Posterior cingulate gyrus (tissue), 11 donors: ENCODE results near the gene SPATA46.

ENCODE experiments used
- DNase-seq, 10 donors: peaks; one replicate each; pipeline versions ENCODE4 v3.0.0 to v3.0.0-alpha.2; 2020 to 2021; ENCODE audit warnings: mixed read lengths in 3 of 10
- intact Hi-C: fragments of 100-400 bp; cut with DNase I; formaldehyde crosslinking; loops from one replicate; pipeline ENCODE4 v1.15.1; 2023

SPATA46 gene

GRCh38 chr1:162391790-162392563 lies 15.3 kb upstream of the SPATA46 start:
- peak in 2 of 10 donors; percentile 32 to 43 for DNase-seq
- intact Hi-C loops = loop anchor here (5.0 kb wide), 1 partner anchor 335 kb away; no protein-coding TSS in a partner anchor

DNA sequence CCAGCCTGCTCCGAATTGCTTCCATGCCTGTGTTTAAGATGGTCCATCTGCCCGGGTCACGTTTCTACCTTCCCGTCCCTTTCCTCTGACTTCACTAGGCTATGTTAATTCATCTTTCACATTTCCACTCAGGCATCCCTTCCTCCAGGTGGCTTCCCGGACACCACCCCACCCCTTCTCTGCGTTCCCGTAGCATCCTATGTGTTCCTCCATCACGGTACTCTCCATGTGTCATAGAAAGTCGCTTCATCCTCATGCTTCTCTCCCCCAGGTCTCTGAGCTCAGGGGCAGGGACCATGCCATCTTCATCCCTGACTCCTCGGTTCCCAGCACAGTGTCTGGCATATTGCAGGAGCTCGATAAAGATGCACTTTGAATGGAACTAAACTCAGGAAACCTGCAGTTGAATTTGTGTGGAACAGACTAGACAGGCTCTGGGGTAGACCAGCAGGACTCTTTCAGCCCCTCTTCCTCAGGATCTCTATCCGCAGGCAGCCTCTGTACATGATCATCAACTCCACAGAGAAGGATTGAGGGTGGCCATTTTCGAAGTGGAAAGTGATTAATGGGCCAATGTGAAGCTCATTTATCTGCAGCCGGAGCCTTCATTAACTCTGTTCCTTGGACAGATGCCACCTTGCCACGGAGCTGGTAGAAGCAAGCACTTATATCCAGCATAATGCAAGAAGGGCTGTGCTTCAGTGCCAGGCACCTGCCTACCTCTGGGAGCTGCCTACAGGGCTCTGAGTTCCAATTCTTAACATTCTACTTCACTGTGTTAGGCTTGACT lies 13.9 kb upstream of the SPATA46 start:
- intact Hi-C loops = loop anchor here (5.0 kb wide), 1 partner anchor 333 kb away; no protein-coding TSS in a partner anchor
- no peak for DNase-seq

DNA sequence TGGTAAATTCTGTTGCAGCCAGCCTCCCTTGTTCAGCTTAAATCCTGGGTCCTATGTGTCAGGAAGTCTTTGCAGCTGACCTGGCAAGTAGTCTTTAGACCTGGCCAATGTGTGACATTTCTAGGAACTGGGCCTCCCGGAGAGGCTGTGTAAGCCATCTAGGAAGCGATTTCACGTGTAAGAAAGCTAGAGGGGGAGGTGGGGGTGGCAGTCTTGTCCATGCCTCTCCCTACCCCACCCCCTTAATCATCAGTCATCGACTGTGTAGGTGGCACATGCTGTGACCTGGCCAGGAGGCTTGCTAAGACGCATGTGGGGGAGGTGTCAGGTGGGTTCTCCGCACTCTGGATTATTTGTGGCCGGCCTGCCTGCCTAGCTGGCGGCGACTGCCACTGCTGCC lies 13.3 kb upstream of the SPATA46 start:
- no peak for DNase-seq
- intact Hi-C loops = loop anchor here (5.0 kb wide), 1 partner anchor 333 kb away; no protein-coding TSS in a partner anchor

- intact Hi-C loops = no loop called here
Observed at GRCh38 chr1:162389021-162389818, 12.6 kb upstream of the SPATA46 start.

DNA sequence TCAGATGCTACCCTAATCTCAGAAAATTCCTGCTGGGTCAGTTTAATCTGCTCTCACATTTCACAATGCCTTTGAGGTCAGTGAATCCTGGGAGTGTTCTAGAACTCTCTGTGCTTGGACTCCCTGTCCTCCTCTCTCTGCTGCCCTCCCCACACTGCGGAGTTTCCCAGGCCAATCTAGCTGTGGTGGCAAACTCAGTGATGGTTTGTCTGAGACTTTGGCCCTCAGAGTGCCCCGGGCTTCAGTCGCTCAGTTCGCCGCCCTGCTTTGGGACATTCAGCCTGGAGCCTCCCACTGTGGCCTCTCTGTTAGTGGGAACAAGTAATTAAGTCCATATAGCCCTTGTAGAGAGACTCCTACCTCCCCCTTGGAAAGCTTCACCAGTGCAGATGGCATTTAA lies 12.0 kb upstream of the SPATA46 start:
- intact Hi-C loops = no loop called here

More at GRCh38 chr1:162389021-162389818, 12.6 kb upstream of the SPATA46 start:
- no peak for DNase-seq

DNA sequence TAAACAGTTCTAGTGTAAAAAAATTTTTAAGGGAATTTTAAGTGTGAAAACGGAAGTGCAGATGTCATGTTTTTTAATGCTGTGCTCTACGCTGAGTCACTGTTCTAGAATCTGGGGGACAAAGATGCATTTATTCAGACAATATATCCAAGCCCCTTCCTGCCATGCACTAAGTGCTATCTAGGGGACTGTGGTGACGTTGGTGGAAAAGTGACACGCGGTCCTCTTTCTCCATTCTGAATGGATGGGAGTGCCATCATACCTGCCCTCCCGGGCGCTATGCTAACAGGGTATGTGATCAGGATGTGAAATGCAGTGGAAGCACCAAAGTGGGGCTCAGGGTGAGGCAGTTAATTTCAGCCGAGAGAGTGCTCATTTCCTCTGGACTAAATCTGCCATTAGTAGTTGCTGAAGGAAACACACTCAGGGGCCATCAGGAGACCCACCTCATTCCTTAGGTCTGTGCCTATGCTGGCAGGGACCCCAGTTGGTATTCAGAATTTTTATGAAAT lies 11.5 kb upstream of the SPATA46 start:
- no peak for DNase-seq
- intact Hi-C loops = no loop called here

More for the DNA sequence above, 12.0 kb upstream of the SPATA46 start:
- no peak for DNase-seq

DNA sequence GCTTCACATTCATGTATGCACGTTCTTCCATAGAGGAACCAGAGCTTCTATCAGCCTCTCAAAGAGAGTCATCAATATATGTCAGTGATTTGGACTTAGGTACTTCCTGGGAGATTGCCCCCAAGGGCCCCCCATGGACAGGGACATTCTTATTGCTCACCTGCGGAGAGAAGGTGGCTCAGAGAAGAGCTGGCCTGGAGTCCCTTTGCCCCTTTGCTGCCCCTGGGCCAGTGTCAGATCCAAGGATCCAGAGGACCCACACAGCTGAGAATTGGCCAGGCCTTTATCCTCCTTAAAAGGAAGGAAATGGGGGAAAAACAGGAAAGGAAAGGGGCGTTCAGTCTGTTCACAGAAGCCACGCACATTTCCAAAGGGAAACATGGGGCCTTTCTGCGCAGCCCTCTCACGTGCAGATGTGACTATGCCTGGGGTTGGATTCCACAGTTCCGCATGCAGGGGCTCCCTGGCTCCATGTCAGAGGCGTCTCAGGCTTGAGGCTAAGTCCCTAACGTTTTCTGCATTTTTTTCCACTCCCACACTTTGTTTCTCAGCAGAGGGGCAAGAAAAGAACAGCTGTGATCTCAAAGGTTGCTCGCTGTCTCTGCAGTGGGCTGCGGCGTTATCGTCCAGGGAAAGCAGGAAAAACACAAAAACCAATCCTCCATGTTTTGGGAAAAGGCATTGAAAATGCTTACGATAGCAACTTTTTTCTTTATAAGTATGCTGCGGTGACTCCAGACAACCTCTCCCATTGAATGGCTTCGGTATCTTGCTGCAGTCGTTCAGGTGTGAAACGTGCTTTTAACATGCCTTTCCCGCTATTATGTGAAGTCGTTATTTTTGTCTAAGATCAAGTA lies 10.8 kb upstream of the SPATA46 start:
- DNase-seq = no peak
- intact Hi-C loops = no loop called here

DNA sequence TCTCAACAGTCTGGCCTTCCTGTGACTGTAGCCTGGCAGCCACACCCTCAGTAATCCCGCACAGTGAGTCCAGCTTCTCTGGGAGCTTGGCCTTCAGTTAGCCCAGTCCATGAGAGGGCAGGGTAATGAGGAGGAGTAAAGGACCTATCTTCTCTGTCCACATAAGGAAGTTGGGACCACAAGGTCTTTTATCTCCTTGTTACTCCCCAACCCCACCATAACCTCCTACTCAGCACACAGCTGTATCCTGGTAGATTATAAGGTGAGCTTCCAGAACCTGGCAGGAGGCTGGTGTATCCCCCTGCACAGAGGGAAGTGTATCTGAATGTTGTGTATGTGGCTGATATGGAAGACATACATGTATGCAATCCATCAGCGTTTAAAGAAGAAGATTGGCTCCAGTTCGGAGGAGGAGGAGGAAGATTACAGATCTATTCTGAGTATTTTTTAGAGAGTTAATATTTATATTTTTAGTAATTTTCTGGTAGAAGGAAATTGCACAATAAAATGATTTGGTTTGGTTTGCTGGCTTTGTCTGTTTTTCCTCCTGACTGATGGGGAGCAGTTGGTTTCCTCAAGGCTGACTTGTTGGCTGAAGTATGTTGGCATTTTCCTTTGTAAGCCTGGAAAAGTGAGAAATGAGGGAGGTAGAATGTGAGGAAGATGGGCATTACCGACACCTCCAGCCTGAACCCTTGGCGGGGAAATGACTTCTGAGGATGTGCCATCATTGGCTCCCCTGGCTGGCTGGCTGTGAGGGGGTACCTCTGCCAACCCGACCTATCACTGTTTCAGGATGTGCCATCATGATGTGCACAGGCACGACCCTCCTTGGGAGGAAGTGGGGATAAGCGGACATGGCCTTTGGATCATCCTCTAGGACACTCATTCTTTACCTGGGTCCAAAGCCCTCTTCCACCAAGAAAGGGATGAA lies 9.9 kb upstream of the SPATA46 start:
- no peak for DNase-seq
- intact Hi-C loops = no loop called here

DNA sequence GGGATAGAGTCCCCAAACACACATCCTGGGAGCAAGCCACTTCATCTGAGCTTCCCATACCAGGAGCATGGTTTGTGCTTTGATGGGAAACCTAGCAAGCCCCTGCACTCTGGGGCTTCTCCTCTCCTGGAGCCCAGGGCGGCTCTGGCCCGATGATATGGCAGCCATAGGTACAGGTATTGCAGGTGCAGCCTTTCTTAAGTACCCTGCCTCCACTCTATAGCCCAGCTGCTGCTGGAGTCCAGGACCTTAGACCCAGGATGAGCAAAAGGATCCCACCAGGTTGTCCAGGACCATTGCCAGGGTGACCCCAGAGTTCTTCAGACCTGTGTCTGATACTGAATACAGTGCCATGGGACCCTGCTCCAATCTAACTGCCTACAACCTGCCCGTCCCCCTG lies 9.0 kb upstream of the SPATA46 start:
- DNase-seq = no peak
- intact Hi-C loops = no loop called here

GRCh38 chr1:162385280-162385623 lies 8.6 kb upstream of the SPATA46 start:
- intact Hi-C loops = no loop called here
- no peak for DNase-seq

DNA sequence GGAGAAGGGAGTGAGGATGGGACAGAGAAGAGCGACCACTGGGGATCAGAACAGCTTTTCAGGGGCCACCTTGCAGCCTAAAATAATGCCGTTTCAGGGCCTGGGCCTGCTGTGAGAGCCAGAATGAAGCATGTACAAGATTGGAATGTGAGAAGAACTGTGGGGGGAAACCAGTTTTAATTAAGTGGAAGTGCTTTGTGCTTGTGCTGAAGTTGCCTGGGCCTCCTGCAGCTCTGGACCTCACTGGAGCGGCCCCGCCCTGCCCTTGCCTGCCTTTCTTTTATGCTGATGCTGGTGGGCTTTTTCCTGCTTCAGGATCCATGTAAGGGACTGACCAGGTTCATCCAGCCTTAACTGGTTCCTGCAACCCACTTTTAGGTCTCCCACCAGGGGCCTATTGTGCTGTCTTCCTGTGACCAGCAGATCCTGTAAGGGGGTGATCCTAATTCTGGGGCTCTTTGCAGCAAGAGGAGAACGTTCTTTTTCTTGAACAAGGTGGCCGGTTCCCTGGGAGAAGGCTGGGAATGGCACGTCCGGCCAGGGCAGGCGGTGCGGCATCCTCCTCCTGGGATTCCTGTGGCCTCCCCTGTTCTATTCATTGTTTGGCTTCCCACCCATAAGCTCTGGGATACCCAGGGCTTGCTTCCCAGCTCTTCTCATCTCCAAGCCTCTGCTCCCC lies 8.1 kb upstream of the SPATA46 start:
- intact Hi-C loops = no loop called here
- DNase-seq = no peak

DNA sequence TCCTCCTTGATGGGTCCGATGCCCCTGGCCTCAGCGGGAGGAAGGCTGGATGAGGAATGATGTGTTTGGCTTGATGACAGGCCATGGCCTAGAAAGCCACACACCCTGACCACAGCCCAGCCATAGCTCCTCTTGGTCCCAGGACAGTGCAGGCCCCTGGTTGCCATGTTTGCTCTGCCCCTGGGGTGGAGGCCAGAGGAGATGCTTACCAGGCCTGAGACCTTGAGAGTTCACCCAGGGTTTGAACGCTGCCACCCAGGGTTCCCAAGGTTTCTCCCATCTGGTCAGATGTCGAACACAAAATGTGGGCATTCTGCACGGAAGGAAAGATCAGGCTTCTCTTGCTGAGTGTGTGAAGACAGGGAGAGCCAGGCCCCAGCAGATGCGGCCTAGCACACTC lies 7.5 kb upstream of the SPATA46 start:
- intact Hi-C loops = no loop called here
- no peak for DNase-seq

GRCh38 chr1:162383516-162383915 lies 6.9 kb upstream of the SPATA46 start:
- no peak for DNase-seq
- intact Hi-C loops = no loop called here

DNA sequence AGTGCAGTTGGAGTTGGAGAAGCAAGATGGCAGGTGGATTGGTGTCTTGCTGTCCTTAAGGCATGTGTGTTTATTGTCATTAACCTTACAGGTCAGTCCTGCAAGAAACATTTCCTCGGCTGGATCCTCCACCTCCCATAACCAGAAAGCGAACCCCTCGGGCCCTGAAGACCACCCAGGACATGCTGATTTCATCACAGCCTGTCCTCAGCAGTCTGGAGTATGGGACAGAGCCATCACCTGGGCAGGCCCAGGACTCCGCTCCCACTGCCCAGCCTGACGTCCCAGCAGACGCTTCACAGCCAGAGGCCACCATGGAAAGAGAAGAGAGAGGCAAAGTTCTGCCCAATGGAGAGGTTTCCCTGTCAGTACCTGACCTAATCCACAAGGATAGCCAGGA lies 6.4 kb upstream of the SPATA46 start:
- intact Hi-C loops = no loop called here
- DNase-seq = no peak

DNA sequence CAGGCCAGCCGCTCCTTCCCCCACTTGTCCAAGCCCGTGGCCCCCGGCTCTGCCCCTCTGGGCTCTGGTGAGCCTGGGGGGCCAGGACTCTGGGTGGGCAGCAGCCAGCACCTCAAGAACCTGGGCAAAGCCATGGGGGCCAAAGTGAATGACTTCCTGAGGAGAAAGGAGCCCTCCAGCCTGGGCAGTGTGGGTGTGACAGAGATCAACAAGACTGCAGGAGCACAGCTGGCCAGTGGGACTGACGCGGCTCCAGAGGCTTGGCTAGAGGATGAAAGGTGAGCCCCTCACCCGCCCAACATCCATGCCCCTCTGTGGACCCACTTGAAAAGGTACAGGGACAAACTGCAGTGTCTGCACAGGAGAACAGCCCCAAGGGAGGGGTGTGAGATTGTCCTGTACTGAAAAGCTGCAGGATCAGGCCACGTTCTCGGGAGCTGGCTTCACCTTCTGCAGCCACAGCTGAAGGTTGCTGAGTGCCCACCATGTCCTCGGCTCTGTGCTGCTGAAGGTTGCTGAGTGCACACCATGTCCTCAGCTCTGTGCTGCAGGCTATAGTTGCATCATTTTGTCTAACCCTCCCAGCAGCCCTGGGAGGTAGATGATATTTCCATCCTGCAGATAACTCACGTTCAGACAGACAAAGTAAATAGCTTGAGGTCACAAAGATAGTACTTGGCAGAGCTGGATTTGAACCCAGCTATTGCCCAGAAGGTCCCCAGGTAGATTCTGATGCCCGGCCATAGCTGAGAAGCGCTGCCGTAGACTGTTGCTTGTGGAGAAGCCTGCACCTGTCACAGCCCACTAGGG lies 5.5 kb upstream of the SPATA46 start:
- intact Hi-C loops = no loop called here
- no peak for DNase-seq

DNA sequence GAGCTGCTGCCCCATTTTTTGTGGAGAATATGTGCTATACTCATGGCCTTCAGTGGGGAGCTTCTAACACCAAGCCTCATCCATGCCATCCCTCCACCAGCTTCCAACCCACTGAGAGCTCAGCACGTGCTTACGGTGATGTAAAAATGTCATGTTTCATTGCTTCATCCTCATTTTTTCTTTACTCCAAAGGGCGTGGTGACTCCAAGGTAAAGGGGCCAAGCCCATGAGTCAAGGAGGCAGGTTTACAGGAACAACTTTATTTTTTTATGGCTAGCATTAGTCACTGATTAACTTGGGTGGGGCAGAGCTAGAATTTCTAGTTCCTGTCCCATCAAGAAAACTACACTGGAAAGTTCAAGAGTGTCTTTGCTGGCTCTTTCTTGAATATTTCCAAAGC lies 4.7 kb upstream of the SPATA46 start, which contains the start of gene C1orf226:
Gene C1orf226, plus strand, starts transcription at position 346 of the 400 bp plus-strand sequence. CDS start 174 bp downstream, outside the sequence.
- intact Hi-C loops = no loop called here
- no peak for DNase-seq
